Activated CD4-positive, alpha-beta T cell treated with anti-CD3 and anti-CD28 coated beads for 1 hour (primary cell): ENCODE measurements around the gene BCL7A.
"Not testable (repeated sequence)": the region's sequence is repeated elsewhere in the genome, so short reads cannot be mapped to it uniquely, and the experiment has no call there.

Source experiments
- DNase-seq: peaks from one replicate; pipeline ENCODE4 v3.0.0-alpha.2; 2020

The BCL7A gene

GRCh38 chr12:122028165-122028904 is 6.7 kb downstream of the BCL7A start:
- DNase-seq, result no peak

GRCh38 chr12:122028905-122029560 is 7.3 kb downstream of the BCL7A start:
- DNase-seq, result no peak

GRCh38 chr12:122029620-122030423 is 8.1 kb downstream of the BCL7A start:
- DNase-seq, result no peak

GRCh38 chr12:122030424-122031035 is 8.8 kb downstream of the BCL7A start:
- no peak for DNase-seq

- DNase-seq, result peak; percentile 33
These were observed 9.9 kb downstream of the BCL7A start for GRCh38 chr12:122031342-122032216.

GRCh38 chr12:122032580-122032979 is 10.9 kb downstream of the BCL7A start:
- DNase-seq, result no peak

GRCh38 chr12:122035292-122035691 is 13.6 kb downstream of the BCL7A start:
- DNase-seq, result no peak

- no peak for DNase-seq
These were observed 14.5 kb downstream of the BCL7A start for GRCh38 chr12:122036153-122036552.

- no peak for DNase-seq
These were observed 19.1 kb downstream of the BCL7A start for GRCh38 chr12:122040579-122041386.

- DNase-seq, result not testable (repeated sequence)
These were observed 19.8 kb downstream of the BCL7A start for GRCh38 chr12:122041458-122041857.

GRCh38 chr12:122042910-122043309 is 21.2 kb downstream of the BCL7A start:
- no peak for DNase-seq

- no peak for DNase-seq
These were observed 21.8 kb downstream of the BCL7A start for GRCh38 chr12:122043476-122043875.

- no peak for DNase-seq
These were observed 23.6 kb downstream of the BCL7A start for GRCh38 chr12:122045262-122045661.

GRCh38 chr12:122046145-122046544 is 24.5 kb downstream of the BCL7A start:
- DNase-seq, result no peak

GRCh38 chr12:122048151-122048550 is 26.5 kb downstream of the BCL7A start:
- no peak for DNase-seq

GRCh38 chr12:122049827-122050226 is 28.1 kb downstream of the BCL7A start:
- no peak for DNase-seq

GRCh38 chr12:122050706-122051105 is 29.0 kb downstream of the BCL7A start:
- DNase-seq, result no peak

GRCh38 chr12:122051231-122051876 is 29.7 kb downstream of the BCL7A start:
- DNase-seq, result no peak

- DNase-seq, result no peak
These were observed 30.6 kb downstream of the BCL7A start for GRCh38 chr12:122052285-122052684.

GRCh38 chr12:122054842-122055520 is 33.3 kb downstream of the BCL7A start:
- no peak for DNase-seq
